CD4-positive, alpha-beta T cell treated with Interleukin-12 subunit alpha and Interleukin-12 subunit beta, for 1 hour (primary cell): ENCODE data around the gene F12.
"Not testable (repeated sequence)": the region's sequence is repeated elsewhere in the genome, so short reads cannot be mapped to it uniquely, and the experiment has no call there.

Experiments
- DNase-seq: peaks from one replicate; pipeline ENCODE4 v3.0.0-alpha.2; 2020

The F12 gene

GRCh38 chr5:177432143-177432838, 22.9 kb upstream of the F12 start:
- no peak for DNase-seq

- peak; percentile 82 for DNase-seq
These were observed 22.2 kb upstream of the F12 start for GRCh38 chr5:177431317-177432142.

GRCh38 chr5:177430972-177431316, 21.6 kb upstream of the F12 start:
- DNase-seq, result no peak

- DNase-seq, result no peak
These were observed 21.0 kb upstream of the F12 start for GRCh38 chr5:177430140-177430951.

- DNase-seq, result peak; percentile 89
These were observed 20.1 kb upstream of the F12 start for GRCh38 chr5:177429248-177430040.

GRCh38 chr5:177428574-177429217, 19.3 kb upstream of the F12 start:
- DNase-seq, result no peak

GRCh38 chr5:177427919-177428573, 18.7 kb upstream of the F12 start:
- DNase-seq, result no peak

- DNase-seq, result no peak
These were observed 18.0 kb upstream of the F12 start for GRCh38 chr5:177427211-177427822.

GRCh38 chr5:177426566-177427210, 17.3 kb upstream of the F12 start, which contains the start of gene GRK6:
TSS of gene GRK6 (plus strand) at chr5:177426676. CDS start at chr5:177426846, 170 bp downstream.
- DNase-seq, result peak; percentile 78

- DNase-seq, result peak; percentile 100
These were observed 16.6 kb upstream of the F12 start for GRCh38 chr5:177425801-177426565.

- no peak for DNase-seq
These were observed 15.9 kb upstream of the F12 start for GRCh38 chr5:177425196-177425800.

GRCh38 chr5:177423671-177424070, 14.3 kb upstream of the F12 start:
- no peak for DNase-seq

- no peak for DNase-seq
These were observed 11.9 kb upstream of the F12 start for GRCh38 chr5:177421062-177421798.

GRCh38 chr5:177420472-177420871, 11.1 kb upstream of the F12 start:
- not testable (repeated sequence) for DNase-seq

- no peak for DNase-seq
These were observed 9.7 kb upstream of the F12 start for GRCh38 chr5:177419046-177419445.

- DNase-seq, result not testable (repeated sequence)
These were observed 7.7 kb upstream of the F12 start for GRCh38 chr5:177417081-177417480.

- DNase-seq, result no peak
These were observed 5.1 kb upstream of the F12 start for GRCh38 chr5:177414481-177414880.

GRCh38 chr5:177412603-177413233, 3.4 kb upstream of the F12 start:
- peak; percentile 70 for DNase-seq
